ENCODE measurements around the gene BCAS3. TPM values are rescaled to one million over a fixed set of nuclear protein-coding genes. Genes with fewer than 3 reads are reported as not detected.

The BCAS3 gene
- total and polyA plus RNA-seq, 12 donors = 6.1 to 21.8 (median 17.2) TPM

- DNase-seq (no peak), ATAC-seq (no peak)
- no peaks in the 10 kb centered on the region for H3K36me3 ChIP-seq
- intact Hi-C loops (cut with DNase I) = no loop called here
- TF ChIP-seq, protein P1, sequence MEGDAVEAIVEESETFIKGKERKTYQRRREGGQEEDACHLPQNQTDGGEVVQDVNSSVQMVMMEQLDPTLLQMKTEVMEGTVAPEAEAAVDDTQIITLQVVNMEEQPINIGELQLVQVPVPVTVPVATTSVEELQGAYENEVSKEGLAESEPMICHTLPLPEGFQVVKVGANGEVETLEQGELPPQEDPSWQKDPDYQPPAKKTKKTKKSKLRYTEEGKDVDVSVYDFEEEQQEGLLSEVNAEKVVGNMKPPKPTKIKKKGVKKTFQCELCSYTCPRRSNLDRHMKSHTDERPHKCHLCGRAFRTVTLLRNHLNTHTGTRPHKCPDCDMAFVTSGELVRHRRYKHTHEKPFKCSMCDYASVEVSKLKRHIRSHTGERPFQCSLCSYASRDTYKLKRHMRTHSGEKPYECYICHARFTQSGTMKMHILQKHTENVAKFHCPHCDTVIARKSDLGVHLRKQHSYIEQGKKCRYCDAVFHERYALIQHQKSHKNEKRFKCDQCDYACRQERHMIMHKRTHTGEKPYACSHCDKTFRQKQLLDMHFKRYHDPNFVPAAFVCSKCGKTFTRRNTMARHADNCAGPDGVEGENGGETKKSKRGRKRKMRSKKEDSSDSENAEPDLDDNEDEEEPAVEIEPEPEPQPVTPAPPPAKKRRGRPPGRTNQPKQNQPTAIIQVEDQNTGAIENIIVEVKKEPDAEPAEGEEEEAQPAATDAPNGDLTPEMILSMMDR (IDR thresholded peaks at IDR 0.05) = no peak
- H3K4me1 ChIP-seq = peaks cover 7 to 35% (median 24%) of the 10 kb centered on the region in 9 donors
- no peaks in the 10 kb centered on the region for H3K27me3 ChIP-seq
- H3K4me3 ChIP-seq = no peak overlapping the region
- 85 to 90% methylated on average over 5 of the region's 5 CpGs for WGBS, 2 donors
- no peaks in the 10 kb centered on the region for H3K9me3 ChIP-seq
- no peak overlapping the region for H3K27ac ChIP-seq
Observed at GRCh38 chr17:61318684-61319098, 641.0 kb downstream of the BCAS3 start.

- intact Hi-C loops (cut with DNase I) = loop anchor here in 1 of 10 donors (10.0 kb wide), 1 partner anchor 67 kb away; no protein-coding TSS in a partner anchor
- H3K36me3 ChIP-seq = no peaks in the 10 kb centered on the region
- TF ChIP-seq, protein P1 (IDR thresholded peaks at IDR 0.05) = no peak
- WGBS, 2 donors = 88 to 94% methylated on average over 6 of the region's 6 CpGs
- peaks cover 2 to 38% (median 25%) of the 10 kb centered on the region in 9 donors for H3K4me1 ChIP-seq
- H3K27ac ChIP-seq = peak overlapping the region in 1 of 10 donors; percentile 42
- no peaks in the 10 kb centered on the region for H3K27me3 ChIP-seq
- H3K9me3 ChIP-seq = no peaks in the 10 kb centered on the region
- no peak for ATAC-seq
- no peak overlapping the region for H3K4me3 ChIP-seq
- no peak for DNase-seq
Observed at GRCh38 chr17:61321344-61321743, 643.7 kb downstream of the BCAS3 start.

GRCh38 chr17:61322325-61323002 is 644.8 kb downstream of the BCAS3 start:
- Histone ChIP-seq H3K9me3 (no peaks in the 10 kb centered on the region), H3K4me3 (no peak overlapping the region), H3K36me3 (no peaks in the 10 kb centered on the region), H3K27me3 (no peaks in the 10 kb centered on the region), H3K4me1 (peaks cover 2 to 38% (median 25%) of the 10 kb centered on the region in 9 donors), H3K27ac (peak overlapping the region in 9 of 10 donors; percentile 53 to 79 (median 65))
- intact Hi-C loops (cut with DNase I) = loop anchor here in 1 of 10 donors (10.0 kb wide), 1 partner anchor 68 kb away; no protein-coding TSS in a partner anchor
- ATAC-seq = peak in 6 of 8 donors; percentile 10 to 68 (median 40)
- no peak for DNase-seq
- TF ChIP-seq, protein P1 (IDR thresholded peaks at IDR 0.05) = no peak
- WGBS, 2 donors = 66 to 70% methylated on average over 4 of the region's 4 CpGs

DNA sequence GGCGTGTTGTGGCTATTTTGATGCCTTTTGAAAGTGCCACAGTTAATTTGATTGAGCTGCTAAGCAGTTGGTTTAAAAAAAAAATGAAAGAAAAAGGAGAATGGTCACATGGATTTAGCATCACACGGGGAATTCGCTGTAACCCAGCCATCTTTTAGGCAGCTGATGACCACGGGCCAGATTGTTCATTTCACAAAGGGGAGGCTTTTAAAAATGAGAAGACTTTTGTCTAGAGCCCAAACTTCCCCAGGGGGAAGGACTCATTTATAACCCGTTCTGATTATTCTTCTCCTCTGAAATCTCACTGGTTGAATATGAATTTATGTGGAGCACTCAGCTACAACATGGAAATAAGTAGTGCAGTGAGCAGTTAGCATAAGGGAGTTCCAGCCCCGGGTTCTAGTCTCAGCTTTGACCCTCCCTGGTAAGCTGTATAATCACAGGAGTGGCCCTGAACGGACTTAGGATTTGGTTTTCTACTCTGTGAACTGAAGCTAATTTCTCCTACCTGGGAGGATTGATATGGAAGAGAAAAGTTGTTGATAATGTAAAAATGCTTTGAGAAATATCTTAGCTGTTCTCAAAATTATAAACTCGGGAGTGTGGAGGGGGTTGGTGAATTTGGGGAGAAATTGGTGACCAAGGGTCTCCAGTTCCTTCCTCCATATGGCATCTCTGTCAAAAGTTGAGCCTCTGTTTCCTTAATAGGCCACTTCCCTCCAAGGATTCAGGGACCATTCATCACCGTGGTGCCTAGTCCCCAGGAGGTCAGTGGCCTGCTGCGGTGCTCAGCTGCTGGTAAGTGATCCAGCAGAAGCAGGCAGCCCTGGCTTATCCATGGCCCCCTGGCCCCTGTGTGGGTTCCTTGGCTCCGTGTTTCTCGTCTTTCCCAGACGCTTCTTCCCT is 645.6 kb downstream of the BCAS3 start:
- Histone ChIP-seq H3K4me1 (peaks cover 2 to 38% (median 25%) of the 10 kb centered on the region in 9 donors), H3K27me3 (no peaks in the 10 kb centered on the region), H3K9me3 (no peaks in the 10 kb centered on the region), H3K27ac (peak overlapping the region; percentile 31 to 79 (median 64)), H3K36me3 (no peaks in the 10 kb centered on the region), H3K4me3 (no peak overlapping the region)
- ATAC-seq = peak; percentile 31 to 83 (median 63)
- intact Hi-C loops (cut with DNase I) = loop anchor here in 1 of 10 donors (10.0 kb wide), 1 partner anchor 68 kb away; no protein-coding TSS in a partner anchor
- TF ChIP-seq, protein P1 (IDR thresholded peaks at IDR 0.05) = no peak
- DNase-seq = no peak
- WGBS, 2 donors = 48 to 57% methylated on average over 13 of the region's 13 CpGs

Measured in heart right ventricle (tissue), 16 donors.